GM12865 (cell line): ENCODE measurements around the gene ABL2.

ENCODE experiments used
- DNase-seq: peaks from one replicate; pipeline ENCODE4 v3.0.0; 2010; ENCODE audit warnings: low read depth
- H3K4me3 ChIP-seq: 2 replicates; pipeline ENCODE4 v1.5.1; 2011; ENCODE audit warnings: mild to moderate bottlenecking, low read depth, low read length, control low read depth
- CTCF ChIP-seq: IDR thresholded peaks from 2 replicates; pipeline ENCODE4 v1.5.1; 2011; ENCODE audit warnings: low read length, control low read depth, low read depth, inconsistent platforms; ENCODE audit not compliant: insufficient read depth; ENCODE audit errors: missing control alignments

ABL2 gene

DNA sequence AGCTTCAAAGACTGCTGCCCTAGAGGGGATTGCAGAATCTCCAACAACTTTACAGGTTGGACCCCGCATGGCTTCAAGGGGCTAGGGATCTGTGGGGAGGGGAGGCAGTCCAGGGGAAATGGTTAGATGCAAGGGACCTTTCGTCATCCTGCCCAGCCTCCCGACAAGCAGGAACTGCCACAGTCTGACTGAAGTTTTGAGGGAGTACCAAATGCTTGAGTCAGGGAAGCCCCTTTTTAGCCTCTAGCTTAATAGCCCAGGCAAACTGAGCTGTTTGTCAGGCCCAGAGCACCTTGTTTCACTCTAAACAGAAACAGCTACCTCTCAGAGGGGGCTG lies 146.5 kb downstream of the ABL2 start:
- peak overlapping the region; percentile 93 for H3K4me3 ChIP-seq
- DNase-seq: peak; percentile 72
- no peak for TF ChIP-seq CTCF

DNA sequence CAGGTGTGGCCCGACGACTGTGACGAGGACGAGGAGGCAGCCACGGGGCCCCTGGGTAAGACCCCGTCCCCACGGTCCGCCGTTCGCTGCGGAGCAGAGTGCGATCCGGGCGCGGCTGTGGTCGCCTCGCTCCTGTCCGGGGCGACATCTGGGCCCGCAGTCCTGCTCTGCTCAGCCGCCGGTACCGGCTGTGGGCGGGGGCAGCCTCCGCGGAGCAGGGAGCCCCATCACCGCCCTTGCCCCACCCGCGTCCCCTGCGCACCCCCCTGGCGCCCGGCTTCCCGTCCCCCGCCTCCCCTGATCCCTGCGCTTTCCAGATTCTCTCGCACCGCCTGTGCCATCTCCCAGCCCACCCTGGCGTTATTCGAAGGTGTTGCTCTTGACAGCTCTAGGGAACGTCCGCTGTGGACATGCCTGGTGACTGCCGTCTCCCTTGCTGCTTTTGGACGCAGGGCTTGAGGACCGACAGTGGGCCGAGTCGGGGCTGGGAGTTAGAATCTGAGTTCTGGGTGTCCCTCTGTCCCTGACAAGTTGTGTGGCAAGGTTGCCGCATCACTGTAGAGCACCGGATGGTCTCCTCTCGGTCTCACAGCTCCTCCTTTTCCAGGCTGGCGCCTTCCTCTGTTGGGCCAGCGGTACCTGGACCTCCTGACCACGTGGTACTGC lies 147.0 kb downstream of the ABL2 start:
- peak; percentile 59 for DNase-seq
- peak overlapping the region; percentile 93 for H3K4me3 ChIP-seq
- TF ChIP-seq CTCF: no peak

GRCh38 chr1:179081687-179082332 lies 147.7 kb downstream of the ABL2 start, which contains the start of gene TOR3A:
TOR3A (plus strand) TSS chr1:179082070; CDS start chr1:179082129, 59 bp downstream.
- no peak for TF ChIP-seq CTCF
- H3K4me3 ChIP-seq: peak within 1 kb of the TSS; percentile 93
- peak; percentile 98 for DNase-seq

- peak; percentile 52 for DNase-seq
- H3K4me3 ChIP-seq: peak overlapping the region; percentile 93
- TF ChIP-seq CTCF: no peak
These were observed 148.4 kb downstream of the ABL2 start for GRCh38 chr1:179080866-179081686.

DNA sequence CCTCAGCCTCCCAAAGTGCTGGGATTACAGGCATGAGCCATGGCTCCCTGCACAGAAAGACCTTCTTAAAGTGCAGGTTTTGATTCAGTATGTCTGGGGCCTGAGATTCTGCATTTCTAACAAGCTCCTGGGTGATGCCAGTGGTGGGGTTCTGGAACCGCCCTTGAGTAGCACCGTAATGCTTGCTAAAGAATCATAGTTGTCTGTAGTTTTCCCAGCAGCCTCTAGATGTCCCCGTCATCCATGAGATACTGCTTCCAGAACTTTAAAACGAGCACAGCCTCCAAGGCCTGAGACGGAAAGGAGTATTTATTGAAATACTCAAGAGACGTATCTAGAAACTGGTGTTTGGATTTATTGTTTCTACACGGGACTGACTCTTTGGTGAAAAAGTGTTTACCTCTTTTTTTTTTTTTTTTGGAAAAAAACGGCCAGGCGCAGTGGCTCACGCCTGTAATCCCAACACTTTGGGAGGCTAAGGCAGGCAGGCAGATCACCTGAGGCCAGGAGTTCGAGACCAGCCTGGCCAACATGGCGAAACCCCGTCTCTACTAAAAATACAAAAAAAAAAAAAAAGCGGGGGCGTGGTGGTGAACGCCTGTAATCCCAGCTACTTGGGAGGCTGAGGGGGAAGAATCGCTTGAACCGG lies 150.2 kb downstream of the ABL2 start:
- peak; percentile 64 for TF ChIP-seq CTCF
- peak; percentile 81 for DNase-seq
- H3K4me3 ChIP-seq: no peak overlapping the region

DNA sequence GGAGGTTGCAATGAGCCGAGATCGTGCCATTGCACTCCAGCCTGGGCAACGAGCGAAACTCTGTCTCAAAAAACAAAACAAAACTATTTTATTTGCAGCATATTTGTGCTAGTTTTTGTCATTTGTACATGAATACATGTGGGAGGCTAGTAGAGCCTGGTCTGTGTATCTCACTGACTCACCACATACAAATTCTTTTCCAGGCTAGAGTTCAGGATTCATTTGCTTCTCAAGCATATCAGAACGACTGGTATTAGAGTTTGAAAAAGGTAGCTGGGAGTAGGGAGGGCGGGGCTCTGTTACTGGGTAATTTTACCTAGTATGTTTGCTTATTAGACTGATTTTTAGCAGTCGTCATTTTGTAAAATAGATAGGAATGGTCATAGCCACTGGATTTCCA lies 152.1 kb downstream of the ABL2 start:
- no peak for TF ChIP-seq CTCF
- H3K4me3 ChIP-seq: no peak overlapping the region
- DNase-seq: no peak
